Uterus (tissue), 2 donors: Measurements from ENCODE around the gene ORM1.

Experiments
- POLR2A ChIP-seq, 2 donors: fragments of 450-650 bp; IDR thresholded peaks; one replicate each; pipeline ENCODE4 v1.6.1; 2016; ENCODE audit warnings: antibody characterized with exemption in 2 of 2, mild to moderate bottlenecking in 1 of 2, moderate library complexity in 1 of 2
- TF ChIP-seq, protein P1 (sequence below), 4 experiments: fragments of 200-600 bp in 2 of 4; fragments of 450-650 bp in 2 of 4; sonication (generic) in 2 of 4; IDR thresholded peaks; one replicate each; pipeline ENCODE4 v1.5.1; 2016 to 2019; ENCODE audit warnings: antibody characterized with exemption in 4 of 4, mild to moderate bottlenecking in 2 of 4, moderate library complexity in 1 of 4

DNA sequence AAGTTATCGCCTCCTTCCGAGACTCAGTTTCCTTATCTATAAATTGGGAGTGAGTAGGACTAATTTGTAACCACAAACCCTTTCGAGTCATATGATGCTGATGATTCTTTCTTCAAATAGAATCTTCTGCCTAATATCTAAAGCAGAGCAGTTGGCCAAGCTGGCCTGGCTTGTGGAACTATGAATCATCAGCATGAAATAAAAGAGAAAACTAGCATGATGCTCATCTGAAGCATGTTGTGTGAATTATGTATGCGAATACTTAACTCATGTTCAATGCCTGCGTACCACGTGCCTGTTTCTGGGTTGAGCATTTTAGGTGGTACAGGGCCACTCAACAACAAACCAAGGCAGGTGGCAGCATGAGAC is 15.0 kb upstream of the ORM1 start:
- TF ChIP-seq, protein P1, sequence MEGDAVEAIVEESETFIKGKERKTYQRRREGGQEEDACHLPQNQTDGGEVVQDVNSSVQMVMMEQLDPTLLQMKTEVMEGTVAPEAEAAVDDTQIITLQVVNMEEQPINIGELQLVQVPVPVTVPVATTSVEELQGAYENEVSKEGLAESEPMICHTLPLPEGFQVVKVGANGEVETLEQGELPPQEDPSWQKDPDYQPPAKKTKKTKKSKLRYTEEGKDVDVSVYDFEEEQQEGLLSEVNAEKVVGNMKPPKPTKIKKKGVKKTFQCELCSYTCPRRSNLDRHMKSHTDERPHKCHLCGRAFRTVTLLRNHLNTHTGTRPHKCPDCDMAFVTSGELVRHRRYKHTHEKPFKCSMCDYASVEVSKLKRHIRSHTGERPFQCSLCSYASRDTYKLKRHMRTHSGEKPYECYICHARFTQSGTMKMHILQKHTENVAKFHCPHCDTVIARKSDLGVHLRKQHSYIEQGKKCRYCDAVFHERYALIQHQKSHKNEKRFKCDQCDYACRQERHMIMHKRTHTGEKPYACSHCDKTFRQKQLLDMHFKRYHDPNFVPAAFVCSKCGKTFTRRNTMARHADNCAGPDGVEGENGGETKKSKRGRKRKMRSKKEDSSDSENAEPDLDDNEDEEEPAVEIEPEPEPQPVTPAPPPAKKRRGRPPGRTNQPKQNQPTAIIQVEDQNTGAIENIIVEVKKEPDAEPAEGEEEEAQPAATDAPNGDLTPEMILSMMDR (IDR thresholded peaks at IDR 0.05): no peak
- TF ChIP-seq POLR2A (IDR thresholded peaks at IDR 0.05): no peak
